B cell (primary cell): Measurements from ENCODE around the gene CDKN2C. TPM values are rescaled to one million over a fixed set of nuclear protein-coding genes. Genes with fewer than 3 reads are reported as not detected.
A peak's percentile ranks its signal among the peaks of the same experiment; 100 is the strongest.

ENCODE experiments used
- ATAC-seq: fragments of 200-7000 bp; cut with Tn5 transposase; one replicate; pipeline ENCODE4 v1.10.0; 2021; ENCODE audit warnings: low read depth, mild to moderate bottlenecking, moderate number of reproducible peaks, moderate library complexity
- CTCF ChIA-PET: fragments of 350-600 bp; sonication (Branson Sonifier 250); formaldehyde crosslinking; loops from one replicate; lab custom pipeline; 2021; ENCODE audit warnings: antibody characterized with exemption, inconsistent platforms; lab: Charles Lee
- POLR2A ChIA-PET: fragments of 350-600 bp; sonication (Branson Sonifier 250); formaldehyde crosslinking; loops from one replicate; lab custom pipeline; 2021; ENCODE audit warnings: antibody characterized with exemption; lab: Charles Lee
- DNase-seq: peaks from one replicate; pipeline ENCODE4 v3.0.0; 2013
- H2AFZ ChIP-seq: 2 replicates; pipeline ENCODE4 v1.6.1; 2012; ENCODE audit warnings: mild to moderate bottlenecking, low read depth, low read length; ENCODE audit not compliant: insufficient read depth, poor library complexity, severe bottlenecking
- H3K27ac ChIP-seq, 2 donors: 1 replicate in 1 of 2; 2 replicates in 1 of 2; pipeline ENCODE4 v1.5.1; 2012 to 2013; ENCODE audit warnings: low read length in 2 of 2, mild to moderate bottlenecking in 2 of 2, moderate library complexity in 1 of 2
- H3K27me3 ChIP-seq, 4 experiments: fragments of 200-600 bp in 1 of 4; sonication (generic) in 1 of 4; replicated peaks in 1 of 4; 1 replicate in 2 of 4; 2 replicates in 2 of 4; pipeline versions ENCODE4 v1.6.1 to v1.7.0; 2013 to 2016; ENCODE audit warnings: low read length in 3 of 4, mild to moderate bottlenecking in 2 of 4, mixed read lengths in 1 of 4, moderate library complexity in 1 of 4; ENCODE audit not compliant: insufficient read depth in 4 of 4, control insufficient read depth in 3 of 4; ENCODE audit errors: control extremely low read depth in 1 of 4
- H3K36me3 ChIP-seq, 2 experiments: replicated peaks in 1 of 2; 1 replicate in 1 of 2; 2 replicates in 1 of 2; pipeline versions ENCODE4 v1.6.1 to v1.7.1; 2013; ENCODE audit warnings: low read length in 1 of 2; ENCODE audit not compliant: insufficient read depth in 2 of 2, control insufficient read depth in 1 of 2; ENCODE audit errors: control extremely low read depth in 1 of 2, extremely low read depth in 1 of 2
- H3K4me1 ChIP-seq, 2 donors: fragments of 200-600 bp in 1 of 2; sonication (generic) in 1 of 2; 1 replicate in 1 of 2; 2 replicates in 1 of 2; pipeline versions ENCODE4 v1.5.1 to v1.6.1; 2013 to 2017; ENCODE audit warnings: low read length in 2 of 2; ENCODE audit not compliant: control insufficient read depth in 2 of 2, insufficient read depth in 2 of 2
- H3K4me2 ChIP-seq: replicated peaks from 2 replicates; pipeline ENCODE3; 2012; ENCODE audit warnings: mild to moderate bottlenecking, low read depth, low read length; ENCODE audit not compliant: poor library complexity, severe bottlenecking
- H3K4me3 ChIP-seq, 5 experiments: fragments of 200-600 bp in 1 of 5; sonication (generic) in 1 of 5; 1 replicate in 3 of 5; 2 replicates in 2 of 5; pipeline versions ENCODE4 v1.5.1 to v1.7.0; 2011 to 2016; ENCODE audit warnings: low read length in 4 of 5, mild to moderate bottlenecking in 4 of 5, low read depth in 2 of 5, control low read depth in 1 of 5, moderate library complexity in 1 of 5; ENCODE audit not compliant: insufficient read depth in 1 of 5; ENCODE audit errors: control extremely low read depth in 1 of 5, extremely low read depth in 1 of 5
- H3K79me2 ChIP-seq: fragments of 200-600 bp; sonication (generic); one replicate; pipeline ENCODE4 v1.6.0; 2016; ENCODE audit warnings: low read length; ENCODE audit not compliant: control insufficient read depth, insufficient read depth
- H3K9ac ChIP-seq: fragments of 200-600 bp; sonication (generic); 2 replicates; pipeline ENCODE4 v1.6.1; 2017; ENCODE audit warnings: mild to moderate bottlenecking, low read length, moderate library complexity
- H3K9me3 ChIP-seq, 3 donors: one replicate each; pipeline versions ENCODE4 v1.6.1 to v1.7.1; 2013; ENCODE audit warnings: low read length in 2 of 3; ENCODE audit not compliant: control insufficient read depth in 2 of 3, insufficient read depth in 1 of 3; ENCODE audit errors: control extremely low read depth in 1 of 3
- H4K20me1 ChIP-seq: 2 replicates; pipeline ENCODE4 v1.6.0; 2012; ENCODE audit warnings: mild to moderate bottlenecking, low read length; ENCODE audit not compliant: insufficient read depth, control insufficient read depth, poor library complexity, severe bottlenecking
- H3K27ac Mint-ChIP-seq: one replicate; pipeline ENCODE4 v1.8.0; 2021; ENCODE audit warnings: mixed read lengths
- H3K27me3 Mint-ChIP-seq: one replicate; pipeline ENCODE4 v1.8.0; 2021; ENCODE audit warnings: mixed read lengths
- H3K4me1 Mint-ChIP-seq: one replicate; pipeline ENCODE4 v1.8.0; 2021; ENCODE audit warnings: mixed read lengths
- H3K4me3 Mint-ChIP-seq: one replicate; pipeline ENCODE4 v1.8.0; 2021; ENCODE audit warnings: mixed read lengths
- H3K9me3 Mint-ChIP-seq: one replicate; pipeline ENCODE4 v1.8.0; 2022; ENCODE audit warnings: mixed read lengths; ENCODE audit not compliant: insufficient read depth
- CTCF ChIP-seq: fragments of 200-600 bp; IDR thresholded peaks from one replicate; pipeline ENCODE4 v1.8.0; 2022; ENCODE audit warnings: antibody characterized with exemption, mild to moderate bottlenecking
- EZH2 ChIP-seq: IDR thresholded peaks from 2 replicates; pipeline ENCODE4 v1.6.1; 2012; ENCODE audit warnings: borderline replicate concordance, low read depth, mild to moderate bottlenecking, moderate library complexity, low read length; ENCODE audit not compliant: insufficient read depth, poor library complexity, severe bottlenecking
- WGBS: methylation state at CpG from one replicate; pipeline ENCODE4 v1.1.5; 2013; ENCODE audit warnings: missing lambda C conversion rate; ENCODE audit not compliant: insufficient coverage; 5-methylcytosine and 5-hydroxymethylcytosine counted together
- intact Hi-C: fragments of 100-400 bp; cut with micrococcal nuclease; formaldehyde crosslinking; loops from one replicate; pipeline ENCODE4 v1.10.0; 2022
- polyA plus RNA-seq: library from polyadenylated mRNA; depleted of rRNA; stranded (reverse); fragments of >200 nt; gene quantifications from 2 replicates; pipeline ENCODE4 v1.2.3, GENCODE V29; 2012
- total RNA-seq, 2 donors: library from RNA; stranded (reverse); fragments of 120-200 nt in 1 of 2; gene quantifications; 1 replicate in 1 of 2; 2 replicates in 1 of 2; pipeline versions ENCODE4 v1.2.3 to v1.2.4, GENCODE V29; 2013 to 2022

CDKN2C gene
- total and polyA plus RNA-seq, 2 donors (not counting 1 experiment from before 2014, with no cell fraction given) = 1.5 to 1.7 TPM

GRCh38 chr1:50978144-50978851 is 8.3 kb downstream of the CDKN2C start:
- Histone ChIP-seq H3K4me2 (peak overlapping the region; percentile 90), H2AFZ (peak overlapping the region; percentile 75), H3K36me3 (no peaks in the 10 kb centered on the region), H3K27me3 (peaks cover 0 to 44% (median 36%) of the 10 kb centered on the region in 4 experiments), H3K4me3 (peak overlapping the region; percentile 21 to 76 (median 62)), H4K20me1 (no peaks in the 10 kb centered on the region), H3K4me1 (peaks cover 25 to 31% of the 10 kb centered on the region in 2 donors), H3K27ac (no peak overlapping the region), H3K9ac (peak overlapping the region; percentile 69), H3K9me3 (peaks cover 0 to 1% (median 0%) of the 10 kb centered on the region in 3 donors), H3K79me2 (no peaks in the 10 kb centered on the region)
- H3K4me3 Mint-ChIP-seq = peak overlapping the region; percentile 85
- peak overlapping the region; percentile 26 for H3K27ac Mint-ChIP-seq
- TF ChIP-seq EZH2 = peak; percentile 85
- TF ChIP-seq CTCF = no peak
- DNase-seq = peak; percentile 67
- peaks cover 27% of the 10 kb centered on the region for H3K27me3 Mint-ChIP-seq
- ChIA-PET CTCF (interaction anchor here (1.5 to 4.4 kb wide), 4 partner anchors 10 to 106 kb away, joined by 5 to 16 read pairs (median 7); no protein-coding TSS in a partner anchor), POLR2A (interaction anchor here (1.3 kb wide), 1 partner anchor 12 kb away, joined by 3 read pairs; no protein-coding TSS in a partner anchor)
- H3K4me1 Mint-ChIP-seq = peaks cover 20% of the 10 kb centered on the region
- ATAC-seq = peak; percentile 54
- WGBS = 2% methylated on average over 33 of the region's 42 CpGs
- intact Hi-C loops = loop anchor here (5.0 kb wide), 1 partner anchor 1079 kb away; the partner anchor contains the start of genes BTF3L4 and TXNDC12
- H3K9me3 Mint-ChIP-seq = no peaks in the 10 kb centered on the region
